Activated naive CD4-positive, alpha-beta T cell treated with anti-CD3 and anti-CD28 coated beads, Interleukin-2, amount 50 U/mL, for 16 hours (primary cell): ENCODE data around the gene NUP133.
A peak's percentile ranks its signal among the peaks of the same experiment; 100 is the strongest.
"Not testable (repeated sequence)": the region's sequence is repeated elsewhere in the genome, so short reads cannot be mapped to it uniquely, and the experiment has no call there.

Source experiments
- DNase-seq: peaks from one replicate; pipeline ENCODE4 v3.0.0-alpha.2; 2020

The NUP133 gene

DNA sequence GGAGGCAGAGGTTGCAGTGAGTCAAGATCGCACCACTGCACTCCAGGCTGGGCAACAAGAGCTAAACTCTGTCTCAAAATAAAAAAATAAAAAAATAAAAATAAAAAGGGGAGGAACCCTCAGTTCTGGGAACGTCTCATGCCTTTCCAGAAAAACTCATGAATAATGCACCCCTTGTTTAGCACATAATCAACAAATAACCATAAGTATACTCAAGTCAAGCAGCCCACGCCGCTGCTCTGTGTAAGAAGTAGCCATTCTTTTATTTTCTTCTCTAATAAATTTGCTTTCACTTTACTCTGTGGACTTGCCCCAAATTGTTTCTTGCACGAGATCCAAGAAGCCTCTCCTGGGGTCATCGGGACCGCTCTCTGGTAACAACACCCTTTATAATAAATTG is 59.8 kb downstream of the NUP133 start:
- no peak for DNase-seq

DNA sequence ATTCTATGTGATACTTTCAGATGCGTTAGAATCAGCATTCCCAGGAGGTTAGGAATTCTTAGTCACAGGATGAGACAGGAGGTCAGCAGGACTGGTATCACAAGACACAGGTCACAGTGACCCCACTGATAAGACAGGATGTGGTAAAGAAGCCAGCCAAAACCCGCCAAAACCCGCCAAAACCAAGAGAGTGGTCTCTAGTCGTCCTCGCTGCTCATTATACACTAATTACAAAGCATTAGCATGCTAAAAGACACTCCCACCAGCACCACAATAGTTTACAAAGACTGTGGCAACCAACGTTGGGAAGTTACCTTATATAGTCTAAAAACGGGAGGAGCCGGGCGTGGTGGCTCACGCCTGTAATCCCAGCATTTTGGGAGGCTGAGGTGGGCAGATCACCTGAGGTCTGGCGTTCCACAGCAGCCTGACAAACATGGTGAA is 60.3 kb downstream of the NUP133 start:
- DNase-seq: no peak

DNA sequence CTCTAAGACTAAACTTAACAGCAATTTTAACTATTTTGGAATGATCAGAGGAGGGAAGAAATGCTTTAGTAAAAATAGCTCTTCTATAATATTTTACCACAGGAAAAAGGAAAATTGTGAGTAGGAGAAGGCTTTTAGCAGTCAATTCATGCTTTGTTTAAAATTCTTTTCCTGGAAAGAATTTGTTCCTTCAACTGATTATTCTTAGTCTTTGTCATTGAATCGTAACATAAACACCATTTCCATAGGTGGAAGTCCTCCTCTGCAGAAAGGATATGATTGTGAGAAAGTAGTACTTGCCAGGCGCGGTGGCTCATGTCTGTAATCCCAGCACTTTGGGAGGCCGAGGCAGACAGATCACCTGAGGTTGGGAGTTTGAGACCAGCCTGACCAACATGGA is 62.3 kb downstream of the NUP133 start:
- no peak for DNase-seq

DNA sequence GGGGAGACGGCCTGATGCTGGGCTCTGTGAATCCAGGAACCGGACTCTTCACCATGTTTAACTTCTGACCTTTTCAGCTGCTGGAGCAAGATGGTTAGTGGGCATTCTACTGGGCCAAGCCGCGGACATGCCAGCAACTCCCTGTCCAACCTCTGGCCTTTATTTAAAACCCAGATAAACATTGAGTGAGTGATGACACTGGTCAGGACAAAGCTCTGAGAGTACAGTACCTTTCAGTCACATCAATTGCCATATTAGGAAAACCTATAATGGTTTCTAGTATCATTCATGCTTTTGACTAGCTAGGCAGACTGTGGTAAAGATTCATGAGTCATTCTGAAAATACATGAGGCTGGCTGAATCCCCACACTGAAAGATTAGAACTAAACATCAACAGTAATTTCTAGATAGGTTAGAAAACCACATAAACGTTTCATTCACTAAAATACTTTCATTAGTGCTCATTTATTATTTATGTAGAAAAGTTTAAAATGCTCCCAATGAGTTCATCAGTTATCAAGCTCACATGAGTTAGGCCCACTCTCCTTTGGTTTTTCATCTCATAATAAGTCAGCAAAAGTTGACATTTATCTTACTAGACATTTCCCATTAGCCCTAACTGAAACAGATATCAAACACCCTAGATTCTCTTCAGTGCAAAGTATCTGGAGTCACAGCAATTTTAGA is 67.1 kb downstream of the NUP133 start:
- no peak for DNase-seq

DNA sequence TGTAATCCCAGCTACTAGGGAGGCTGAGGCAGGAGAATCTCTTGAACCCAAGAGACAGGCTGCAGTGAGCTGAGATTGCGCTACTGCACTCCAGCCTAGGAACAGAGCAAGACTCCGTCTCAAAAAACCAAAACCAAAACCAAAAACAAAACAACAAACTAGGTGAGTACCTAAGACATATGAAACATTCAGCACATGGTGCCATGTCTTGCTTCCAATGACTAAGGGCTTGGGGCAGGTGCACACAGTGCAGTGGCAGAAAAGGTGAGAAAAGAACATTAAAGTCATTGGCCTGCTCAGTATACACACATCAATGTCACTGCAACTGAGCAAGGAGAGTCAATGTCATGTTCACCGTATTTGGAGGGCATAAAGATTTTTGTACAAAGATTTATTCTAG is 70.1 kb downstream of the NUP133 start:
- DNase-seq: no peak

DNA sequence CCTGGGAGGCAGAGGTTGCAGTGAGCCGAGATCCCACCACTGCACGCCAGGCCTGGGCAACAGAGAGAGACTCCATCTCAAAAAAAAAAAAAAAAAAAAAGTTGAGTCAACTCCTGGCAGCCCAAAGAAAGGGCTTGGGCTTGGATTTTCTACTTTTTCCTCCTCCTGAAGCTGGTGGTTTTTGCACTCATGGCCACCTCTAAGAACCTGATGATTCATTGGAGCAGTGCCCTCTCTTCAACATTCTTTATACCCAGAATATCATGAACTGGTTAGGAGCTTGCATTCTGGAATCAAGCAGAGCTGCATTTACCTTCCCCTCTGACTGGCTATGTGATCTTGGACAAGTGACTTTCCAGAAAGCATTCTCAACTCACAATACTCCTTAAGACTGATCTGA is 70.7 kb downstream of the NUP133 start:
- DNase-seq: no peak

DNA sequence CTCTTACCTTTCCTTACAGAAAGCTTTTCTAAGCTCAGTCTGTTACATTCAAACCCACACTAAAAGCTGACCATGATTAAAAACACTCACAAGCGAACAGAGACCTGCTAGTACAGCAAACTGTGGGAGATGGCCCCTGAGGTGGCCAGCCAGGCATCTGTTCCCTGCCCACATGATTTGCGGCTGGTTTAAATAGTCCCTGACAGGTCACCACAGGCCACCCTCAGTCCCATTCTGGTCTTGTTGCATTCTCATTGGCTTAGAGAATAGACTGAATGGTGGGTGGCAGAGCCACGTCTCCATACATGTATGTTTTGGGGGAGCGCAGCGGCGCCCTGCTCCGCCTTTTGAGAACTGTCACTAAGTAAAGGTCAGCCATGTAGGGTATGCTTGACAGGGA is 71.9 kb downstream of the NUP133 start:
- no peak for DNase-seq

DNA sequence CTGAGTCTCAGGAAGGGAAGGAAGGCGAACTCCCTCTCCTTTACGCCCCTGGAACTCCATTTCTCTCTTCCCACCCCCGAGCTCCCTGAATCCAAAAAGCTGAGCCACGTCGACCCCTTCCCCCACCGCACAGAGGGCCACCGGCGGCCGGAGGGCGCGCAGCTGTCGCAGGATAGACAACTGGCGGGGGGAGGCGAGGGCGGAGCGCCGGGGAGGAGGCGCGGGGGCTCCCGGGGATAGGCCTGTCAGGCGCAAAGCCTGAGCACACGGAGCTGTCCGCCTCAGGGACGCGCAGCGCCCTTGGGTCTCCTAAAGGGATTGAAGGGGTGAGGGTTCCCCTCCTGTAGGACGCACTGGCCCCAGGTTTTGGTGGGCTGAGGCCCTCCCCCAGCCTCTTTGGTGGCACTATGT is 73.5 kb downstream of the NUP133 start:
- DNase-seq: no peak

DNA sequence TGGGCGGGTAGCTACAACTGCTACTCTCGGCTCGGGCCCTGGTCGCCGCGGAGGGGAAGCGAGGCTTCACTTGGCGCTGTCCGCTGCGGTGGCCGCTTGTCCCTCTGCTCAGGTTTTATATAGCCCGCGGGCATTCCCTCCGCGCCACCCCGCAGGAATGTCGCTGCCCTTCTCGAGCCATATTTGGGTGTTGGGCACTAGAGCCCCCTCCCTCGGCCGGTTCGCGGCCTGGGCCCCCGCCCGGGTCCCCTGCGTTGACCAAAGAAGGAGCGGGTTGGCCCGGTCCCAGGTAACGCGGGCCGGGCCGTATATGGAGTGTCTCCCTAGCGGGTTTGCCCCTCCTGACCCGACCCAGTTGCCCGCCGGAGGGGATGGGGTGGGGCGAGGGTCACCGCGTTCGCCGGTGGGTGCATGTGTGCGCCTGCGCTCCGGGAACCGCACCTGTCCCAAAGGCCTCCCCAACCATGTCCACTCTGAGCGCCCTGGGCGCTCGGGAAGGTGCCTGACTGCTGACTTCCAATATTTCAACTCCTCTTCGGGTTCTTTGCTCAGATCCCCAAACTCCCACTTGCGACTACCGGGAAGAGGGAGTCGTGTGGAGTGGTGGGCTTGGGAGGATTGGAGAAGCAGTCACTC is 74.0 kb downstream of the NUP133 start, which contains the start of gene ACTA1:
ACTA1 (minus strand) TSS at position 90 of the 636 bp plus-strand sequence. CDS start 979 bp downstream, outside the sequence.
- no peak for DNase-seq

DNA sequence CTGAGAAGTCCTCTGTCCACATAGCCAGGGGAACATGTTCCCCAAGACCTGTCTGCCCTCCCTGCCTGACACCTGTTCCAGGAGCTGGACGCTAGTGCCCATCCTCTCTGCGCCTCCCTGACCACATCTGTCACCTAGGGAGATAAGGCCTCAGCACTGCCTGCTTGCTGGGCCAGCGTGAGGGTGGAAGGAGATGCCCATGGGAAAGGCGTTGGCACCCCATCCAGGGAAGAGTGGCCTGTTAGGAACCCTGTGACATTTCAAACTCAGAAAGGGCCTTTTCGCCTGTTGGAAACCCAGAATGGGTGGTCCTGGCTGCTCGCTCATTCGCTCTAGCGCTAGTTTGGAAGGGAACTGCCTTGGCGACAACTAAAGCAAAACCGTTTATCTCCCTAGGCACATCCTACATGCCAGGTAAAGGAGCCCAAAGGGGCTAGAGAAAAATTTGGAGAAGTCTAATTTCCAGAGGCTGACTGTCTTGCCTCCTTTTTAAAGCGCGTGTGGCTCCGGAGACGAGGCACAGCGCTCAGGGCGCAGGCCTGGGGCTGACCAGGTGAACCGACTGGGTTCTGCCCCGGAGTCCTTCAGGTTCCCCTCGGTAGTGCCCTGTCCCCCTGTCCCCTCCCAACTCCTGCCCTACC is 74.7 kb downstream of the NUP133 start:
- no peak for DNase-seq

DNA sequence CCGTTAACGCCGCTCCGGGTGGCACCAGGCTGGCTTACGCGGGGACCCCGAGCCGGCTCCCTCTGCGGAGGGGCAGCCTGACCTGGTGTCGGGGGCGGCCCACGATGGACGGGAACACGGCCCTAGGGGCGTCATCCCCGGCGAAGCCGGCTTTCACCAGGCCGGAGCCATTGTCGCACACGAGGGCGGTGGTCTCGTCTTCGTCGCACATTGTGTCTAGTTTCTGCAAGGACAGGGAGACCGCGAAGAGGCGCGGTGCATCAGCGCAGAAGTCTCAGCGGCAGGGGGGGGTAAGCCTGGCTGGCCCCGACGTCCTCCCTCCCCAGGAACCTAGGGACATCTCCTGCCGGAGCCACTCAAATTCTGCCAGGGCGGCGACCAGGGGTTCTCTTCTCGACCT is 75.2 kb downstream of the NUP133 start:
- DNase-seq: no peak

DNA sequence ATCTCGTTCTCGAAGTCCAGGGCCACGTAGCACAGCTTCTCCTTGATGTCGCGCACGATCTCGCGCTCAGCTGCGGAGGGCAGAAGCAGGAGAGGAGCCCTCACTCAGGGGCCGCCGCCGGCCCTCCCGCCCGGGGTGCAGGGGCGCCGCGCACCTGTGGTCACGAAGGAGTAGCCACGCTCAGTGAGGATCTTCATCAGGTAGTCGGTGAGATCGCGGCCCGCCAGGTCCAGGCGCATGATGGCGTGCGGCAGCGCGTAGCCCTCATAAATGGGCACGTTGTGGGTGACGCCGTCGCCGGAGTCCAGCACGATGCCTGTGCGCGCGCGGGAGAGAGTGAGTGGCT is 76.1 kb downstream of the NUP133 start:
- no peak for DNase-seq

DNA sequence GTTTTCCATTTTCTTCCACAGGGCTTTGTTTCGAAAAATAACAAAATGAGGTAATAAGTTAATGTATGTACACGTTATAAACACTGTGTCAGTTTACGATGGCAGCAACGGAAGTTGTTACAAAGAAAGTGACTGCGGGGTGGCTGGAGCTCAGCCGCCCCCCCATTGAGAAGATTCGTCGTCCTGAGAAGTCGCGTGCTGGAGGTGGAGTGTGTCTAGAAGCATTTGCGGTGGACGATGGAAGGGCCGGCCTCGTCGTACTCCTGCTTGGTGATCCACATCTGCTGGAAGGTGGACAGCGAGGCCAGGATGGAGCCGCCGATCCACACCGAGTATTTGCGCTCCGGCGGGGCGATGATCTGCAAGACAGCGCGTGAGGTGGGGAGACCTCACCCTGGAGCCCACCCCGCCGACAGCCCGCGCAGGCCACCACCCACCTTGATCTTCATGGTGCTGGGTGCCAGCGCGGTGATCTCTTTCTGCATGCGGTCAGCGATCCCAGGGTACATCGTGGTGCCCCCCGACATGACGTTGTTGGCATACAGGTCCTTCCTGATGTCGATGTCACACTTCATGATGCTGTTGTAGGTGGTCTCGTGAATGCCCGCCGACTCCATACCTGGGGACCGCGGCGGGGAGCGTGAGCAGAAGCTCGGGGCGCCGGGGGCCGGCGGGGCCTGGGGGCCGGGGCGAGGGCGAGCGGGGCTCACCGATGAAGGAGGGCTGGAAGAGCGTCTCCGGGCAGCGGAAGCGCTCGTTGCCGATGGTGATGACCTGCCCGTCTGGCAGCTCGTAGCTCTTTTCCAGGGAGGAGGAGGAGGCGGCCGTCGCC is 76.6 kb downstream of the NUP133 start:
- no peak for DNase-seq

DNA sequence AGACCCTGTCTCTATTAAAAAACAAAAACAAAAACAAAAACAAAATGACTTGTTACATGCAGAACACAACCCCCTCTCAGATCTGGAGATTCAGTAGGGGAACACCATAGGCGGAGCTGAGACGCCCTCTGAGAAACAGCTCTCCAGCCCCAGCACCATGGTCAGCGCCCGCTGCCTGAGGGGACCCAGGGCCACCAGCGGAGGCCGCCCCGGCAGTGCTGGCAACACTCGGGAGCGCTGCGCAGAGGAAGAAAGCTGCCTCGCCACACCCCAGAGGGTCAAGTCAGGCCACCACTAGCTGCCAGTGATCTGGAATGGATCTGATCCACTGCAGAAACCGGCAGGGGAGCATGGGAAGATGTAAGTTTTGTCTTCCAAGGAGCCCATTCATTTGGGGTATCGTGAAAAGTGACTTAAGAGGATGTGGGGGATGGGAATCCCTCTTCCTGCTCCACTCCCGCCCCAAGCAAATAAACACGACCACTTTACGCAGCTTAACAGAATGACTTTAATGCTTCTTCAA is 77.3 kb downstream of the NUP133 start:
- DNase-seq: peak; percentile 44

DNA sequence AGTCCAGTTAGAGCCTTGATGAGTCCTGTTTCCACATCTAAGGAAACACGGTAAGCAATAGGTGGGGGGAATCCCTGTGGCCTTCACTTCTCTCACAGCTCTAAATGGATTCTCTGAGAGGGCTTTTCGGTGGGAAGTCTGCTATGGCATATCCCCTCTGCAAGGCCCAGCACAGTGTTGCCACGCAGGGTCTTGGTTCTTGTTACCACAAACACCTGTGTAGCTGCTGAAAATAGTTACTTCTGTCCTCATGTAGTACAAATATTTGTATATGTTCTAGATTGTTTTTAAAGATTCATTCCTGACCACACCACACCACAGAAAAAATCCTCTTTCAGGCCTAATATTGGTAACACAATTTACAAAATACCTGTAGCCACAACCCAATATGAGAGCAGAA is 79.9 kb downstream of the NUP133 start:
- no peak for DNase-seq

DNA sequence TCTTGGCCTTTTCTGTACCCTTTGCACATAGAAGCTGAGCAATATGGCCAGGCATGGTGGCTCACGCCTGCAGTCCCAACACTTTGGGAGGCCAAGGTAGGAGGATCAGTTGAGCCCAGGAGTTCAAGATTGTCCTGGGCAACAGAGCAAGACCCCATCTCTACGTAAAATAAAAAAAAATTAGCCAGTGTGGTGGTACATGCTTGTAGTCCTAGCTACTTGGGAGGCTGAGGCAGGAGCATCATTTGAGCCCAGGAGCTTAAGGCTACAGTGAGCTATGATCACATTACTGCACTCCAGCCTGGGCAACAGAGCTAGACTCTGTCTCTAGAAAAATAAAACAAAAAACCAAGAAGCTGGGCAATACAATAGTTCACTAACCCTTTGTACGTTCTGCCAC is 80.6 kb downstream of the NUP133 start:
- no peak for DNase-seq

DNA sequence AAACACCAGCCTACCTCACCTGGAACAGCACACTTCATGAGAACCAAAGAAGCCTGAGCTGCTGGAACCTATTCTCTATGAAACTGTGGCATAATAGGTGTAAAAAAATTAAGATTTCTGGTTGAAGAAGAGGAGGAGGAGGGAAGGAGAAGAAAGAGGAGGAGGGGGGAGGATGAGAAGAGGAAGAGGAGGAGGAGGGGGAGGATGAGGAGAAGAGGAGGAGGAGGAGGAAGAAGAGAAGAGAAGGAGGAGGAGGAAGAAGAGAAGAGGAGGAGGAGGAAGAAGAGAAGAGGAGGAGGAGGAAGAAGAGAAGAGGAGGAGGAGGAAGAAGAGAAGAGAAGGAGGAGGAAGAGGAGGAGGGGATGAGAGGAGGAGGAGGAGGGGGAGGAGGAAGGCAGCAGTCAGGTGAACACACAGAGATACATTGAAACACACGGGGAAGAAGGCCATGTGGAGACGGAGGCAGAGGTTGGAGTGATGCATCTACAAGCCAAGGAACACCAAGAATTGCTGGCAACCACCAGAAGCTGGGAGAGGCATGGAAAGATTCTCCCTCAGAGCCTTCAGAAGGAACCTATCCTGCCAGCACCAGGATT is 82.5 kb downstream of the NUP133 start:
- no peak for DNase-seq

DNA sequence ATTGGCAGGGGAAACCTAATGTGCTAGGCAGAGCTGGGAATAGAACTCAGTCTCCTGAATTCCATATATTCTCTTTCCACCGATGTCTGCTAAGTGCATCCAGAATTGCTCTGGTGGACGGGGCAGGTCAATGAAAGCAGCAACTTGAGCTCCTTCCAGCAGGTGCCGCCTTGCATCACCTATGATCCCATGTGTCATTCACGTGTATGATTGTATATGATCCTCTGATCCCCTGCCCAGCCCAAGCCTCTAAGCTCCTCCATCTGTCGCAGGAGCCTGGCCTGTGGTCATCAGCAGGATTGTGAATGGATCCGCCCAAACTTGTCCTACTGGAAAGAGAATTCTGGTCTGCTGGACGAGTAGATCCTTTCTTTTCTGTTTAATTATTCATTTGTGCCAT is 87.4 kb downstream of the NUP133 start:
- no peak for DNase-seq

DNA sequence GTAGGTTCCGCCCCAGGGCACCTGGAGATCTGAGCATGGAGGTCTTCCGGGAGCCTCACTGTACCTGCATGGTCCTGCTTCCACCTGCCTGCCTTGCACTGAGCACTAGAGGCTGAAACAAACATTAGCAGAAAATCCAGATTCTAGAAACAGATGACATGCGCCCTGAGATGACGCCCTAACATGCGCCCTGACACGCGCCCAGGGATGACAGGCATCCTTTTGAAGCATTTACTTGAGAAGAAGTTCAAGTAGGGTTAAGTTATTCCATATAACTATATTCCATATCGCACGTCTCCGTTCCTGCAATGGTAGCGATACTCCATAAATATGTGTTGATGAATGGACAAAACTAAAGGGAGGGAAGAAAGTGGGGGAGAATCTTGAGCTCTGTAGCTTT is 87.9 kb downstream of the NUP133 start:
- no peak for DNase-seq

DNA sequence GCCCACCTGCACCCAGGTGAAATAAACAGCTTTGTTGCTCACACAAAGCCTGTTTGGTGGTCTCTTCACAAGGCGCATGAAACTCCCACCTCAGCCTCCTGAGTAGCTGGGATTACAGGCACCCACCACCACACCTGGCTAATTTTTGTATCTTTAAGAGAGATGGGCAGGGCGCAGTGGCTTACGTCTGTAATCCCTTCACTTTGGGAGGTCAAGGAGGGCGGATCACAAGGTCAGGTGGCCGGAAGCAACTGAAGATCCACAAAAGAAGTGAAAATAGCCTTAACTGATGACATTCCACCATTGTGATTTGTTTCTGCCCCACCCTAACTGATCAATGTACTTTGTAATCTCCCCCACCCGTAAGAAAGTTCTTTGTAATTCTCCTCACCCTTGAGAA is 89.6 kb downstream of the NUP133 start:
- DNase-seq: not testable (repeated sequence)

DNA sequence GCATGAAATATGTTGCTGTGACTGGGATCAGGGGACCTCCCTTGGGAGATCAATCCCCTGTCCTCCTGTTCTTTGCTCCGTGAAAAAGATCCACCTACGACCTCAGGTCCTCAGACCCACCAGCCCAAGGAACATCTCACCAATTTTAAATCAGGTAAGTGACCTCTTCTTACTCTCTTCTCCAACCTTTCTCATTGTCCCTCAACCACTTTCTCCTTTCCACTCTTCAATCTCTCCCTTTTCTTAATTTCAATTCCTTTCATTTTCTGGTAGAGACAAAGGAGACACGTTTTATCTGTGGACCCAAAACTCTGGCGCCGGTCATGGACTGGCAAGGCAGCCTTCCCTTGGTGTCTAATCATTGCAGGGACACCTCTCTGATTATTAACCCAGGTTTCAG is 95.3 kb downstream of the NUP133 start:
- not testable (repeated sequence) for DNase-seq

DNA sequence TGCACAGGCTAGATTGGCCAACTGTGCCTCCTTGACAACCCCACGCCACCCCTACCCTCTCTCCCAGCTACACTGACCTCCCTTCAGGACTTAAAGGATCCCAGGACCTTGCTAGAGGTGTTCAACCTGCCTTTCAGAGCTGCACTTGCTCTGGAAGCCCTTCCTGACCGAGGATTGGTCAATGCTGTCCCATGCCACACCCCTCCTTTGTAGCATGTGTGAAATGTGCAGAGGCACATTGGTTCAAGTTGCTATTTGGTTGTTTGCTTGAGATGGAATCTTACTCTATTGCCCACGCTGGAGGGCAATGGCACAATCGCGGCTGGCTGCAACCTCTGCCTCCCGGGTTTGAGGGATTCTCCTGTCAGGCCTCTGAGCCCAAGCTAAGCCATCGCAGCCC is 96.1 kb downstream of the NUP133 start:
- DNase-seq: no peak
